Measurements from ENCODE around the gene AP3B1.

- no peak for TF ChIP-seq CTCF (conservative IDR thresholded peaks at IDR 0.05; ENCODE audit: low read length)
- no peak for TF ChIP-seq EZH2phosphoT487 (IDR thresholded peaks at IDR 0.05; ENCODE audit: borderline replicate concordance, low read depth, low read length)
Observed at GRCh38 chr5:78007233-78007632, 287.3 kb downstream of the AP3B1 start.

Data from OCI-LY7 (cell line).